ENCODE data around the gene TRIP13. TPM values are rescaled to one million over a fixed set of nuclear protein-coding genes. Genes with fewer than 3 reads are reported as not detected.

Gene TRIP13
- polyA plus RNA-seq, 1 donor from 2014 or later, result 2.1 TPM

- Histone ChIP-seq H3K9ac (ENCODE audit: low read length) (no peak overlapping the region), H3K9me3 (ENCODE audit: low read length) (no peaks in the 10 kb centered on the region), H3K27me3 (ENCODE audit: insufficient read depth, low read depth, low read length) (no peaks in the 10 kb centered on the region), H3K9me2 (ENCODE audit: insufficient read depth, low read length) (no peaks in the 10 kb centered on the region), H2AFZ (ENCODE audit: low read depth, low read length) (no peak overlapping the region), H3K4me2 (ENCODE audit: low read length) (no peak overlapping the region), H3K79me2 (replicated peaks; ENCODE audit: insufficient read depth, low read length) (no peaks in the 10 kb centered on the region), H3K36me3 (ENCODE audit: insufficient read depth, low read length) (no peaks in the 10 kb centered on the region), H4K20me1 (ENCODE audit: insufficient read depth) (no peaks in the 10 kb centered on the region), H3K27ac (ENCODE audit: low read length) (no peak overlapping the region), H3F3A (ENCODE audit: insufficient read depth, low read length, poor library complexity, severe bottlenecking) (no peaks in the 10 kb centered on the region), H3K4me3 (ENCODE audit: low read length) (no peak overlapping the region)
- TF ChIP-seq RAD21 (conservative IDR thresholded peaks at IDR 0.05), result no peak
- TF ChIP-seq EZH2 (IDR thresholded peaks at IDR 0.05; ENCODE audit: borderline replicate concordance, insufficient read depth, low read length, poor library complexity, severe bottlenecking), result no peak
Observed at GRCh38 chr5:902129-902916, 9.6 kb downstream of the TRIP13 start.

DNA sequence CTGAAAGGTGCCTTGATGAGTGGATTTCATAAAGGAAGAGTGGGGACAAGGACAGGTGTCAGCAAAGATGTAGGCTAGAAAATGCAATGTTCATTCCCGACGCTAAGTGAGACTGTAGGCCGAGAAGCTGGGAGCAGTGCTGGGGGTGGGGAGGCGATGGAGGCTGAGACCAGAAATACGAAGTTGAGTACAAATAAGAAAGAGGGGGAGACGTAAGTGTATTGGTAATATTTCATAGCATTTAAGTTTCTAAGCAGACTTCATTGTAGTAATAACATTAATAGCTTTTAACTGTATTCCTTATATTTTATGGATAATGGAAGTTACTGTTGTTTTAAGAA is 11.0 kb downstream of the TRIP13 start:
- Histone ChIP-seq H4K20me1 (ENCODE audit: insufficient read depth) (no peaks in the 10 kb centered on the region), H3K9me3 (ENCODE audit: low read length) (no peaks in the 10 kb centered on the region), H3K4me2 (ENCODE audit: low read length) (no peak overlapping the region), H3F3A (ENCODE audit: insufficient read depth, low read length, poor library complexity, severe bottlenecking) (no peaks in the 10 kb centered on the region), H3K27me3 (ENCODE audit: insufficient read depth, low read depth, low read length) (no peaks in the 10 kb centered on the region), H3K9me2 (ENCODE audit: insufficient read depth, low read length) (no peaks in the 10 kb centered on the region), H3K4me3 (ENCODE audit: low read length) (no peak overlapping the region), H3K79me2 (replicated peaks; ENCODE audit: insufficient read depth, low read length) (no peaks in the 10 kb centered on the region), H3K27ac (ENCODE audit: low read length) (no peak overlapping the region), H3K36me3 (ENCODE audit: insufficient read depth, low read length) (no peaks in the 10 kb centered on the region), H2AFZ (ENCODE audit: low read depth, low read length) (no peak overlapping the region), H3K9ac (ENCODE audit: low read length) (no peak overlapping the region)
- TF ChIP-seq MXI1 (conservative IDR thresholded peaks at IDR 0.05; ENCODE audit: poor library complexity, severe bottlenecking) (no peak), REST (IDR thresholded peaks at IDR 0.05; ENCODE audit: borderline replicate concordance) (no peak)

DNA sequence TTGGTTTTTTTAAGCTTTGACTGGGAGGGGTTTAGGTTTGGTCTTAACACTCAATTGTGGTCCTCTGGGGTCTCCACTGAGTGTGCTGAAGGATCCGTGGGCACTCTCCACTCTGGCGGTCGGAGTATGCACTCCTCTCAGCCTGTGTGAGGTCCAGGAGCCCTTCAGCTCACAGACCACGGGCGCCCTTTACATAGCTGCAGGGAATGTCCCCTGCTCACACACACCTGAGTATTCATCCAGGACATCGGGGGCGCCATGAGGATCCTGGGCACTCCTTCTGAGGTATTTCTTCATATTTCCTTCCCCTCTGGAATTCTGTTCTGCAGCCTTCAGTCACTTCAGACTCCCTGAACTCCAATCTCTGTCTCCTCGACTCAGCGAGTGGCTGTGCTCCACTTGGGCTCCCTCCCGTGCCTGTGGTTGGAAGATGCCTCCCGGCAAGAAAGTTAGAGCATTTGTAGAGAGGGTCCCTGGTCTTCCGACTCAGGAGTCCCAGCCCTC is 12.5 kb downstream of the TRIP13 start:
- no peak overlapping the region for H2AFZ ChIP-seq (ENCODE audit: low read depth, low read length)
- no peak overlapping the region for H3K9ac ChIP-seq (ENCODE audit: low read length)
- no peak overlapping the region for H3K27ac ChIP-seq (ENCODE audit: low read length)
- H3F3A ChIP-seq (ENCODE audit: insufficient read depth, low read length, poor library complexity, severe bottlenecking), result no peaks in the 10 kb centered on the region
- no peaks in the 10 kb centered on the region for H3K79me2 ChIP-seq (replicated peaks; ENCODE audit: insufficient read depth, low read length)
- H3K9me3 ChIP-seq (ENCODE audit: low read length), result no peaks in the 10 kb centered on the region
- no peaks in the 10 kb centered on the region for H3K36me3 ChIP-seq (ENCODE audit: insufficient read depth, low read length)
- no peaks in the 10 kb centered on the region for H4K20me1 ChIP-seq (ENCODE audit: insufficient read depth)
- no peak overlapping the region for H3K4me3 ChIP-seq (ENCODE audit: low read length)
- H3K4me2 ChIP-seq (ENCODE audit: low read length), result no peak overlapping the region
- TF ChIP-seq TAF1 (IDR thresholded peaks at IDR 0.05; ENCODE audit: low read depth) (no peak), RAD21 (conservative IDR thresholded peaks at IDR 0.05) (no peak), MXI1 (conservative IDR thresholded peaks at IDR 0.05; ENCODE audit: poor library complexity, severe bottlenecking) (no peak), EP300 (conservative IDR thresholded peaks at IDR 0.05; ENCODE audit: poor library complexity, severe bottlenecking) (no peak), SMC3 (conservative IDR thresholded peaks at IDR 0.05; ENCODE audit: poor library complexity) (no peak), POLR2AphosphoS5 (IDR thresholded peaks at IDR 0.05) (no peak), EZH2 (IDR thresholded peaks at IDR 0.05; ENCODE audit: borderline replicate concordance, insufficient read depth, low read length, poor library complexity, severe bottlenecking) (no peak), REST (IDR thresholded peaks at IDR 0.05; ENCODE audit: borderline replicate concordance) (no peak)
- TF ChIP-seq, protein P1, sequence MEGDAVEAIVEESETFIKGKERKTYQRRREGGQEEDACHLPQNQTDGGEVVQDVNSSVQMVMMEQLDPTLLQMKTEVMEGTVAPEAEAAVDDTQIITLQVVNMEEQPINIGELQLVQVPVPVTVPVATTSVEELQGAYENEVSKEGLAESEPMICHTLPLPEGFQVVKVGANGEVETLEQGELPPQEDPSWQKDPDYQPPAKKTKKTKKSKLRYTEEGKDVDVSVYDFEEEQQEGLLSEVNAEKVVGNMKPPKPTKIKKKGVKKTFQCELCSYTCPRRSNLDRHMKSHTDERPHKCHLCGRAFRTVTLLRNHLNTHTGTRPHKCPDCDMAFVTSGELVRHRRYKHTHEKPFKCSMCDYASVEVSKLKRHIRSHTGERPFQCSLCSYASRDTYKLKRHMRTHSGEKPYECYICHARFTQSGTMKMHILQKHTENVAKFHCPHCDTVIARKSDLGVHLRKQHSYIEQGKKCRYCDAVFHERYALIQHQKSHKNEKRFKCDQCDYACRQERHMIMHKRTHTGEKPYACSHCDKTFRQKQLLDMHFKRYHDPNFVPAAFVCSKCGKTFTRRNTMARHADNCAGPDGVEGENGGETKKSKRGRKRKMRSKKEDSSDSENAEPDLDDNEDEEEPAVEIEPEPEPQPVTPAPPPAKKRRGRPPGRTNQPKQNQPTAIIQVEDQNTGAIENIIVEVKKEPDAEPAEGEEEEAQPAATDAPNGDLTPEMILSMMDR (IDR thresholded peaks at IDR 0.05; ENCODE audit: poor library complexity, severe bottlenecking), result no peak
- no peaks in the 10 kb centered on the region for H3K27me3 ChIP-seq (ENCODE audit: insufficient read depth, low read depth, low read length)
- H3K9me2 ChIP-seq (ENCODE audit: insufficient read depth, low read length), result no peaks in the 10 kb centered on the region
